Measurements from ENCODE around the gene TESK2. TPM values are rescaled to one million over a fixed set of nuclear protein-coding genes. Genes with fewer than 3 reads are reported as not detected.

Gene TESK2
- total RNA-seq, 6 donors from 2014 or later: 2.3 to 7.4 (median 5.7) TPM

DNA sequence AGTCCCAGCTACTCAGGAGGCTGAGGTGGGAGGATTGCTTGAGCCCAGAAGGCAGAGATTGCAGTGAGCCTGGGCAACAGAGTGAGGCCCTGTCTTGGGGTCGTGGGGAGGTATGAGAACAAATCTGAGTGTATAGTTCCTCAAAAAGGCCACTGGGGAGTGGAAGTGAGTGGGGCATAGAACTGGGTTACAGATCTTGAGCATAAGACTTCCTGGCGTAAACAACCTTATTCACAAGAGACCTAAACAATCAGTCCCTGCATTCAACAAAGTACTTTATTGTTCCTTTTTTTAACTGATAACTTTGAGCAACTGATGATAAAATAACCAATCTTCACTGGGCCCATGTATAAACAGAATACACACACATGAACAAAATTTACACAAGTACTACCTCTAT, 78.1 kb downstream of the TESK2 start:
- H3K4me3 ChIP-seq: no peak overlapping the region
- H3K27ac ChIP-seq: no peak overlapping the region
- 56 to 75% methylated on average over 2 of the region's 2 CpGs for WGBS, 2 donors

DNA sequence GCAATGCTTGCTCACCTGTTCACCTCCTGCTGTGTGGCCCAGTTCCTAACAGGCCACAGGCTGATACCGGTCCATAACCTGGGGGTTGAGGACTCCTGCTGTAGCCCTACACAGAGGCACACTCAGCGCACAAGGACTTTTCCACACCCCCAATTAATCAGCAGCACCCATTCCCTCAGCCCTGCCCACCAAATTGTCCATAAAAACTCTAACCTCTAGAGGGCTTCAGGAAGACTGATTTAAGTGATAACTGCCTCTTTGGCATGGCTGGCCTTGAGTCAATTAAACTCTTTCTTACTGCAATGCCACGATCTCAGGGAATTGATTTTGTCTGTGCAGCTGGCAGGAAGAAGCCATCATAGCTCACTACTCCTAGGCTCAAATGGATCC, 79.5 kb downstream of the TESK2 start:
- 81 to 86% methylated on average over 3 of the region's 3 CpGs for WGBS, 2 donors
- no peak for ATAC-seq (ENCODE audit: low FRiP score in 2 of 2)
- no peak overlapping the region for H3K27ac ChIP-seq

More for the DNA sequence above, 78.1 kb downstream of the TESK2 start:
- TF ChIP-seq CTCF (IDR thresholded peaks at IDR 0.05) (no peak), EP300 (IDR thresholded peaks at IDR 0.05) (no peak), POLR2AphosphoS5 (IDR thresholded peaks at IDR 0.05) (no peak), POLR2A (IDR thresholded peaks at IDR 0.05) (no peak)
- no peaks in the 10 kb centered on the region for H3K36me3 ChIP-seq
- ATAC-seq (ENCODE audit: low FRiP score in 2 of 2) (no peak), DNase-seq (no peak)
- peaks cover 0 to 8% (median 1%) of the 10 kb centered on the region in 4 donors for H3K4me1 ChIP-seq
- H3K27me3 ChIP-seq: no peaks in the 10 kb centered on the region
- H3K9me3 ChIP-seq: no peaks in the 10 kb centered on the region

DNA sequence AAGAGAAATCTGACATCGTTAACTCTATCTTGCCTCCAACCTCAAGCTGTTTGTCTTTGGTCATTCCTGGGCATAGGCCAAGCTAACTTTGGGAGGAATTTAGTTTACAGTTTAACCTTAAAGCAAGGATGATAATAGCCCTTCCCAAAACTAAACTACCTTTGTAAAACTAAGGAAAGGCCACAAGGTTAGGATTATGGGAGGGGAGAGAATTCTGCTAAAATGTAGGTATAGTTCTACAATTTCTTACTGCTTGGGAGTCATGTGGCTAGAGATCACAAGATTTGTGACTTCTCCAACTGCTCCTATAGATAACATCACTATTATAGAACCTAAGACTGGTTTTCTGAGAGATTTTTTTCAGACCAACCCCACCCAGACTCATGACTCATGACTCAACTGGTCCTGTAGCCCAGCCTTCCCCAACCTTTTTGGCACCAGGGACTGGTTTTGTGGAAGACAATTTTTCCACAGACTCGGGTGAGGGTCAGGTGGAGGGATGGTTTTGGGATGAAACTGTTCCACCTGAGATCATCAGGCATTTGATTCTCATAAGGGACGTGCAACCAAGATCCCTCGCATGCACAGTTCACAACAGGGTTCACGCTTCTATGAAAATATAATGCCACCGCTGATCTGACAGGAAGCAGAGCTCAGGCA, 80.0 kb downstream of the TESK2 start:
- no peaks in the 10 kb centered on the region for H3K9me3 ChIP-seq
- TF ChIP-seq POLR2A (IDR thresholded peaks at IDR 0.05) (no peak), CTCF (IDR thresholded peaks at IDR 0.05) (no peak), POLR2AphosphoS5 (IDR thresholded peaks at IDR 0.05) (no peak), EP300 (IDR thresholded peaks at IDR 0.05) (no peak)
- no peak overlapping the region for H3K27ac ChIP-seq
- no peaks in the 10 kb centered on the region for H3K27me3 ChIP-seq
- DNase-seq (peak in 1 of 2 donors; percentile 38), ATAC-seq (ENCODE audit: low FRiP score in 2 of 2) (no peak)
- WGBS, 2 donors: 87 to 90% methylated on average over 6 of the region's 6 CpGs
- H3K4me3 ChIP-seq: no peak overlapping the region
- no peaks in the 10 kb centered on the region for H3K36me3 ChIP-seq
- H3K4me1 ChIP-seq: peaks cover 0 to 10% (median 1%) of the 10 kb centered on the region in 4 donors

More for the DNA sequence above, 79.5 kb downstream of the TESK2 start:
- no peak for DNase-seq
- Histone ChIP-seq H3K27me3 (no peaks in the 10 kb centered on the region), H3K4me3 (no peak overlapping the region), H3K9me3 (no peaks in the 10 kb centered on the region), H3K4me1 (peaks cover 0 to 10% (median 1%) of the 10 kb centered on the region in 4 donors), H3K36me3 (no peaks in the 10 kb centered on the region)
- TF ChIP-seq EP300 (IDR thresholded peaks at IDR 0.05) (no peak), POLR2AphosphoS5 (IDR thresholded peaks at IDR 0.05) (no peak), POLR2A (IDR thresholded peaks at IDR 0.05) (no peak), CTCF (IDR thresholded peaks at IDR 0.05) (no peak)

DNA sequence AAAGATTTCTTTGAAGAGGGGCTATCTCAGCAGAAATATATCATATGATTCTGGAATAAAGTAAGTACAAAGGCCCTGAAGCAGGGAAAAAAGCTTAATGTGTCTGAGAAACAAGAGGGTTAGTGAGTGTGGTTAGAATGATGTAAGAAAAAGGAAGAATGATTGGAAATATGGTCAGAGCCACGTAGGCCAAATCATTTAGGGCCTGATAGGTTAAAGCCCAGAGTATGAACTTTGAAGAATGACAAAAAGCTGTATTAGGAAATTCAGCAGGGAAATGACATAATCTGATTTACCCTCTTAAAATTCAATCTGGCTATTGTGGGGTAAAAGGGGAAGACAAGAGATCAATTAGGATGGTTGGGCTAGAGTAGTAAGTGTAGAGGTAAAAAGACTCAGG, 81.7 kb downstream of the TESK2 start:
- no peaks in the 10 kb centered on the region for H3K9me3 ChIP-seq
- no peaks in the 10 kb centered on the region for H3K27me3 ChIP-seq
- H3K4me3 ChIP-seq: no peak overlapping the region
- no peaks in the 10 kb centered on the region for H3K36me3 ChIP-seq
- no peak overlapping the region for H3K27ac ChIP-seq
- no peak for TF ChIP-seq POLR2A (IDR thresholded peaks at IDR 0.05)
- TF ChIP-seq CTCF (IDR thresholded peaks at IDR 0.05): no peak
- TF ChIP-seq POLR2AphosphoS5 (IDR thresholded peaks at IDR 0.05): no peak
- no peak for TF ChIP-seq EP300 (IDR thresholded peaks at IDR 0.05)
- ATAC-seq (ENCODE audit: low FRiP score in 2 of 2) (no peak), DNase-seq (no peak)
- H3K4me1 ChIP-seq: peaks cover 0 to 10% (median 1%) of the 10 kb centered on the region in 4 donors
- WGBS, 2 donors: 38 to 72% methylated on average over 1 of the region's 1 CpG
